ENCODE measurements around the gene CANT1.
A peak's percentile ranks its signal among the peaks of the same experiment; 100 is the strongest.

DNA sequence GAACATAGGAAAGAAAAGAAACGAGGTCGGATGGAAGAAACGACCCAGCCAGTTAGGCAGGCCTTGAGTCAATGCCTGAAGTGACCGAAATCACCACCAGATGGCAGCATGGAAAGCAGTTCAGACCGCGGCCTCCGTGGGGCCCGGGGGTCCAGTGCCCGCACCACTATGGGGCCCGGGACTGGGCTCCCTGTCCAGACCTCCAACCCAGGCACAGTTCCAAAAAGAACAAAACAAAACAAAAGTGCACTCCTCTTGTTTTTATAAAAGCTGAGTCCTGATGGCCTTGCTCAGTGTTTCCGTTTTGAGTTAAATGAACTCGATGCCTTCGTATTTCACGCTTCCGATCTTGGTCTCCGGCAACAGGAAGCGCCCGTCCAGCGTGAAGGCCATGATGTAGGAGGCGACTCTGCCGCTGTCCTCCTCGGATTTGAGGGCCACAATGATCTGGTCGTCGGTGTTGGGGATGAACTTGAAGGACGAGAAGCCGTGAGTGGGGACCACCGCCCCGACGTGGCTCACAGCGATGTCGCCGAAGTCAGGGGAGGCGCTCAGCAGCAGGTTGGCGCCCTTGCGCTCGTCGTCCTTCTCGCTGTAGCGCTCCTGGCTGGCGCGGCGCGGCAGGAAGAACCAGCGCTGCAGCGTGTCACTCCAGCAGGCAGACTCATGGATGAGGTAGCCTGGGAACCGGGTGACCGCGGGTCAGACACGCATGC is 16.2 kb downstream of the CANT1 start:
- TF ChIP-seq, protein P1, sequence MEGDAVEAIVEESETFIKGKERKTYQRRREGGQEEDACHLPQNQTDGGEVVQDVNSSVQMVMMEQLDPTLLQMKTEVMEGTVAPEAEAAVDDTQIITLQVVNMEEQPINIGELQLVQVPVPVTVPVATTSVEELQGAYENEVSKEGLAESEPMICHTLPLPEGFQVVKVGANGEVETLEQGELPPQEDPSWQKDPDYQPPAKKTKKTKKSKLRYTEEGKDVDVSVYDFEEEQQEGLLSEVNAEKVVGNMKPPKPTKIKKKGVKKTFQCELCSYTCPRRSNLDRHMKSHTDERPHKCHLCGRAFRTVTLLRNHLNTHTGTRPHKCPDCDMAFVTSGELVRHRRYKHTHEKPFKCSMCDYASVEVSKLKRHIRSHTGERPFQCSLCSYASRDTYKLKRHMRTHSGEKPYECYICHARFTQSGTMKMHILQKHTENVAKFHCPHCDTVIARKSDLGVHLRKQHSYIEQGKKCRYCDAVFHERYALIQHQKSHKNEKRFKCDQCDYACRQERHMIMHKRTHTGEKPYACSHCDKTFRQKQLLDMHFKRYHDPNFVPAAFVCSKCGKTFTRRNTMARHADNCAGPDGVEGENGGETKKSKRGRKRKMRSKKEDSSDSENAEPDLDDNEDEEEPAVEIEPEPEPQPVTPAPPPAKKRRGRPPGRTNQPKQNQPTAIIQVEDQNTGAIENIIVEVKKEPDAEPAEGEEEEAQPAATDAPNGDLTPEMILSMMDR (IDR thresholded peaks at IDR 0.05; ENCODE audit: poor library complexity) = peak; percentile 73
- no peak for TF ChIP-seq EZH2 (IDR thresholded peaks at IDR 0.05; ENCODE audit: borderline replicate concordance)

Data from hepatocyte (in vitro differentiated cells).